GM12865 (cell line): Measurements from ENCODE around the gene EIF2S3B.
A peak's percentile ranks its signal among the peaks of the same experiment; 100 is the strongest.

ENCODE experiments used
- DNase-seq: peaks from one replicate; pipeline ENCODE4 v3.0.0; 2010; ENCODE audit warnings: low read depth
- H3K4me3 ChIP-seq: 2 replicates; pipeline ENCODE4 v1.5.1; 2011; ENCODE audit warnings: mild to moderate bottlenecking, low read depth, low read length, control low read depth
- TF ChIP-seq, protein P1 (sequence below): IDR thresholded peaks from 2 replicates; pipeline ENCODE4 v1.5.1; 2011; ENCODE audit warnings: low read length, control low read depth, low read depth, inconsistent platforms; ENCODE audit not compliant: insufficient read depth; ENCODE audit errors: missing control alignments

Gene EIF2S3B

GRCh38 chr12:10528174-10528953 is 22.7 kb downstream of the EIF2S3B start:
- H3K4me3 ChIP-seq = no peak overlapping the region
- TF ChIP-seq, protein P1, sequence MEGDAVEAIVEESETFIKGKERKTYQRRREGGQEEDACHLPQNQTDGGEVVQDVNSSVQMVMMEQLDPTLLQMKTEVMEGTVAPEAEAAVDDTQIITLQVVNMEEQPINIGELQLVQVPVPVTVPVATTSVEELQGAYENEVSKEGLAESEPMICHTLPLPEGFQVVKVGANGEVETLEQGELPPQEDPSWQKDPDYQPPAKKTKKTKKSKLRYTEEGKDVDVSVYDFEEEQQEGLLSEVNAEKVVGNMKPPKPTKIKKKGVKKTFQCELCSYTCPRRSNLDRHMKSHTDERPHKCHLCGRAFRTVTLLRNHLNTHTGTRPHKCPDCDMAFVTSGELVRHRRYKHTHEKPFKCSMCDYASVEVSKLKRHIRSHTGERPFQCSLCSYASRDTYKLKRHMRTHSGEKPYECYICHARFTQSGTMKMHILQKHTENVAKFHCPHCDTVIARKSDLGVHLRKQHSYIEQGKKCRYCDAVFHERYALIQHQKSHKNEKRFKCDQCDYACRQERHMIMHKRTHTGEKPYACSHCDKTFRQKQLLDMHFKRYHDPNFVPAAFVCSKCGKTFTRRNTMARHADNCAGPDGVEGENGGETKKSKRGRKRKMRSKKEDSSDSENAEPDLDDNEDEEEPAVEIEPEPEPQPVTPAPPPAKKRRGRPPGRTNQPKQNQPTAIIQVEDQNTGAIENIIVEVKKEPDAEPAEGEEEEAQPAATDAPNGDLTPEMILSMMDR = no peak
- DNase-seq = no peak

DNA sequence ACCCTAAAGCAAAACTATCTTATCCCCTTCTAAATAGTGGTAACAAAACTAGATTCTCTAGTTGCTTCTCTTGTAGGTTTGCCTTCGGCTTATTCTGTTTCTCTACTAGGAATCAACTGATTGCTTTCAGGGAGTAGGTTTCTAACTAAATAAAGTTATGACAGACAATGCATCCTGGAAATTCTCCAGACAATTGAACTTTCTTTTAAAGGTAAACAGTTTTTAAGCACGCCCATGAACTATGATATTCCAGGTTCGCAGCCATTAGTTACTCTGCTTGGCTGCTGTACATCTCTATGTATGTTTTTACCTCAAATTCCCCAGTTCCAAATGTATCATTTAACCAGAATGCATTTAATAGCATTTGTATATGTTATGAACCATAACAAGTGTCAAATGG is 23.9 kb downstream of the EIF2S3B start:
- no peak overlapping the region for H3K4me3 ChIP-seq
- TF ChIP-seq, protein P1 = no peak
- no peak for DNase-seq

GRCh38 chr12:10537721-10538120 is 32.0 kb downstream of the EIF2S3B start:
- no peak for DNase-seq
- TF ChIP-seq, protein P1 = no peak
- no peak overlapping the region for H3K4me3 ChIP-seq

DNA sequence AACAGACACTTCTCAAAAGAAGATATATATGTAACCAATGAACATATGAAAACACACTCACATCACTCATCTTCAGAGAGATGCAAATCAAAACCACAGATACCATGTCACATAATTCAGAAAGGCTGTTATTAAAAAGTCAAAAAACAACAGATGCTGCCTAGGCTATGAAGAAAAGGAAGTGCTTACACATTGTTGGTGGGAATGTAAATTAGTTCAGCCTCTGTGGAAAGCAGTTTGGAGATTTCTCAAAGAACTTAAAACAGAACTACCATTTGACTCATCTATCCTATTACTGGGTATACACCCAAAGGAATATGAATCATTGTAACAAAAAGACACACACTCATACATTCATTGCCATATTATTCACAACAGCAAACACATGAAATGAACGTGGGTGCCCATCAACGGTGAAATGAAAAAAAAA is 35.1 kb downstream of the EIF2S3B start:
- peak; percentile 72 for DNase-seq
- H3K4me3 ChIP-seq = no peak overlapping the region
- TF ChIP-seq, protein P1 = no peak

- TF ChIP-seq, protein P1 = no peak
- no peak overlapping the region for H3K4me3 ChIP-seq
Measured at GRCh38 chr12:10543499-10543898, 37.8 kb downstream of the EIF2S3B start.

DNA sequence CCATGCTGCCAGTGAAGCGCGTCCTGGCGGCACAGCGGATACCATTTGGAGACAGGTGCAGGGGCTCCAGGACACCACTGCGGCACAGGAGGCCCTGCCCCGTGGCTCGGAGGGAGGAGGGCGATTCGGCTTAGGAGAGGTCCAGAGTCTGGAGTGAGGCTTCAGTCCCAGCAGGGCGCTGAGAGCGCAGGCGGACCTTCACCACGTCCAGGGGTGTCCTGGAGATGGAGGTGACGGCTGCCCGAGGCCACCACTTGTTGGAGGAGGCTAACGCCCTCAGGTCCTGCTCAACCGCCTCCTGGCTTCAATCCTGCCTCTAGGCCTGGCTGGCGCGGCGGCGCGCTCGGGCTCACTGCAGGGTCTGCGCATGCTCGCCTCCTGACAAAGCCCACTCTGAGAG is 45.7 kb downstream of the EIF2S3B start:
- TF ChIP-seq, protein P1 = no peak
- DNase-seq = no peak
- H3K4me3 ChIP-seq = no peak overlapping the region

More at GRCh38 chr12:10543499-10543898, 37.8 kb downstream of the EIF2S3B start:
- DNase-seq = no peak

GRCh38 chr12:10553148-10553547 is 47.5 kb downstream of the EIF2S3B start:
- DNase-seq = no peak
- H3K4me3 ChIP-seq = no peak overlapping the region
- TF ChIP-seq, protein P1 = no peak
